NCI-H2029 (cell line): ENCODE data around the gene WNT1.

Experiments
- DNase-seq: peaks from one replicate; lab custom pipeline; 2025; lab: John Stamatoyannopoulos, UW

Gene WNT1

DNA sequence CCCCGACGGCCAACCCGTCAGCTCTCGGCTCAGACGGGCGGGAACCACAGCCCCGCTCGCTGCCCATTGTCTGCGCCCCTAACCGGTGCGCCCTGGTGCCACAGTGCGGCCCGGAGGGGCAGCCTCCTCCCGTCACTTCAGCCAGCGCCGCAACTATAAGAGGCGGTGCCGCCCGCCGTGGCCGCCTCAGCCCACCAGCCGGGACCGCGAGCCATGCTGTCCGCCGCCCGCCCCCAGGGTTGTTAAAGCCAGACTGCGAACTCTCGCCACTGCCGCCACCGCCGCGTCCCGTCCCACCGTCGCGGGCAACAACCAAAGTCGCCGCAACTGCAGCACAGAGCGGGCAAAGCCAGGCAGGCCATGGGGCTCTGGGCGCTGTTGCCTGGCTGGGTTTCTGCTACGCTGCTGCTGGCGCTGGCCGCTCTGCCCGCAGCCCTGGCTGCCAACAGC, at the start of gene WNT1:
TSS of gene WNT1 (plus strand) at position 32 of the 450 bp plus-strand sequence. CDS start at position 361, 329 bp downstream.
- no peak for DNase-seq

DNA sequence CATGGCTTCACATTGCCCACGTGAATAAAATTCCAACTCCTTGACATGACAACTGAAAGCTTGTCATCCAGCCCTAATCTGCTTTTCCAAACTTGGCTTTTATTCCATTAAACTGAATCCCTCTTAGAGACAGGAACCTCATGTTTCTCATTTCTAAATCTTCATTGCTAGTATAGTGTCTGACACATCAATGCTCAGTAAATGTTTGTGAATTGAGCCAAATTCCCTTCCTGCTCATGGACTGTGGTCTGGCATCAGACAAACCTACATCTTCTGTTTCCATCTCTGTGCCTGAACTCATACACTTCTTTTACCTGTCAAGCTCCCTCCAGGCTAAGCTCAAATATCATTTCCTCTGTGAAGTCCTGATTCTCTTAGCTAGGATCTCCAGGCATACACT, 48.6 kb upstream of the WNT1 start:
- DNase-seq: no peak

DNA sequence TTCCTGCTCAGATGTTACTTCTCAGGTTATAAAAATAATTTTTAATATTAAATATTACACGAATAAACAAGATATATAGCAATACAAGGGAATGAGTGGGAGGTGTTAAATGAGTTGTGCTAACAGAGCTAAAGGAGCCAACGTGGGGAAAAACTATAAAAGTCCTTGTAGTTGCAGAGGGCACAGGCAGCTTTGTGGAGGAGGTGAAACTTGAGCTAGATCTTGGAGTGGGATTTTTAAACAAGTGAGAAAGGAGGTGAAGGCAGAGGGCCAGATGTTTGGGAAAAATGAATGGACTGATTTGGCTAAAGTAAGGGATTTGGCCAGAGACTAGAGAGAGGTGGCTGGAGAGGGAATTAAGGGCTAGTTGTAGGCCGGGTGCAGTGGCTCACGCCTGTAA, 47.6 kb upstream of the WNT1 start:
- no peak for DNase-seq

DNA sequence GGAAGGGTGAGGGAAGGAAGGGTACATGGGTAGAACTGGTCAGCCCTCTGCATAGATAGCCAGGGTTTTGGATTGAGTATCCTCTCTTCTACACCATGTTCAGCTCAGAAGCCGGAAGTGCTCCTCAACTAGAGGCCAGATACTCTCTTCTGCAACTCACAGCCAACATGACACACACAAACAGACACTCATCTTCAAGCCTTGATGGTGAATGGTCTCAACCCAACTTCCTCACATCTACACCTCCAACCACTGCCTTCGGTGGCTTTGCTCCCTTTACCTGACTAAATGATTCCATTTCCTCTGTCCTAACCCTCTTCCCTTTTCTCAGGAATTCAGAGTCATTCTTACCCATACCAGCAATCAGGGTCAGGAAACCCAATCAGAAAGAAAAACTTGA, 45.2 kb upstream of the WNT1 start:
- no peak for DNase-seq

DNA sequence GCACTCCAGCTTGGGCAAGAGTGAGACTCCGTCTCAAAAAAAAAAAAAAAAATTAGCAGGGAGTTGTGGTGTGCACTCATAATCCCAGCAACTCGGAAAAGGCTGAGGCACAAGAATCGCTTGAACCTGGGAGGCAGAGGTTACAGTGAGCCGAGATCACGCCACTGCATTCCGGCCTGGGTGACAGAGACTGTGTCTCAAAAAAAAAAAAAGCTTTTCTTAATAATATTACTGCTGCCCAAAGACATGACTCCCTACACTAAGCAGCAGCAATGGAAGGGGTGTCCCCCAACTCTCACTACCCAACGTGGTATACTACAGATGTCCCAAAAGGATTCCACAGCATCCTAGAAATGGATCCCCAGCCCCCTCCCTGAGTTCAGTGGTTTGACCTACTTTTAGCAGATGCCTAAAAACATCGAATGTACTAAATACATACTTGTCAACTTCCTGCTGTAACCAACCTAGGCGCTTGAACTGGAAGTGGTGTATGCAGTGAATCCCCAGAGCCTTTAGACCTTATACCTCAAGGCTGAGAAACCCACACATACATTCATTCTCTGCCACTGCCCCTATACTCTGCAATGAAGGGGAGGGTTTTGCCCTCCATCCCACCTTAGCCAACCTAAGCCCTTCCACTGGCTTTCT, 44.3 kb upstream of the WNT1 start:
- no peak for DNase-seq

DNA sequence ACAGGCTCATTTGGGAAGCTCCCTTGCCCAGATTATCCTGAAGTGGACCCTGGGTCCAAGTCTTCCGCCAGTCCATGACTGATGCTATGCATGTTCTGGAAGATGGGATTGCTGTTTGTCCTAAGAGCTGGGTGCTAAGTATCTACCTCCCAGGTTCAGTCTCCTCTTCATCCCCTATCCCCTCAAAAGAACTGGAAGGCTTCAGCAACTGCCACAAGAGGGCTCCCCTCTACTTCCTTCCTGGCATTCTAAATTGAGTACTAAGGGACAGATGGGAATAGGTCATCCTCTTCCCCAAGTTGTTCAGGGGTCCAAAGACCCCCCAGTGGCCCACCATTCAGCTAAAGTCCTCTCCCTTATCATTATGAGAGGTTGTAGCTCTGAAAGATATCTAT, 43.8 kb upstream of the WNT1 start:
- DNase-seq: no peak

DNA sequence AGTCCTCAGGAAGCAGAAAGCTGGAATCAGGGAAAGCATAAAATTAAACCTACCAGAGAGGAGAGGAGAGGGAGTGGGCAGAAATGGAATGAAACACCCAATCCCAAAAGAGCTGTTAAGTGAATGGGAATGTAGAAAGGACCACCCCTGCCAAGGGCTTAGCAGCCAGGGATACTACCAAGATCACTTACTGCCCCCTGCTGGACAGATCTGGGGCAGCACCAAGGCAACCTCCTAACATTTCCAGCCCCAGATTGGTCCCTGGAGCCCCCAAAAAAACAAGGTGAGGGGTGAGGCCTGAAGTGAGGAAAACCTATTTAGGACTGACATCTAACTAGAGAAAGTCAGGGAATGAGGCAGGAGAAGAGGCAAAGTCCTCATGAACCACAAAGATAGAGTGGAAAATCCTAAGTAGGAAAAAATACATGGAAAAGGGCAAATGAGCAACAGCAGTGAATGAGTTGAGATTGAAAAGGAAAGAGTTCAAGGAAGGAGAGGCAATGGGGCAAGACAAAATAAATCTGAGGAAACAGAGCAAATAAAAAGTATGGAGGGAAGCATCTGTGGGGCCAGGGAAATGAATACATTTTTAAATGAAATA, 41.6 kb upstream of the WNT1 start:
- no peak for DNase-seq

DNA sequence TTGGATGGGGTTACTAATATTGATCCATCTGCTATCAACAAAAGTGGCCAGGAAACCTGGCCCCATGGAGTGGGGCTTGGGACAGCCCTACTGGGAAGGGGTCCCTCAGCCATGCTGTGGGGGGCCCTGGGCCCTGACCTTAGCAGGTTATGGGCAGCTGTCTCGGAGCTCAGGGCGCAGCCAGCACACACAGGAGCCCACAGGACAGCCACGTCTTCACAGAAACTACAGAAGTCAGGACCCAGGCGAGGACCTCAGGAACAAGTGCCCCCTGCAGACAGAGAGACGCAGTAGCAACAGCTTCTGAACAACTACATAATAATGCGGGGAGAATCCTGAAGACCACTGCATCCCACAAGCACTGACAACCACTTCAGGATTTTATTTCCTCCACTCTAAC, 41.0 kb upstream of the WNT1 start:
- DNase-seq: no peak

DNA sequence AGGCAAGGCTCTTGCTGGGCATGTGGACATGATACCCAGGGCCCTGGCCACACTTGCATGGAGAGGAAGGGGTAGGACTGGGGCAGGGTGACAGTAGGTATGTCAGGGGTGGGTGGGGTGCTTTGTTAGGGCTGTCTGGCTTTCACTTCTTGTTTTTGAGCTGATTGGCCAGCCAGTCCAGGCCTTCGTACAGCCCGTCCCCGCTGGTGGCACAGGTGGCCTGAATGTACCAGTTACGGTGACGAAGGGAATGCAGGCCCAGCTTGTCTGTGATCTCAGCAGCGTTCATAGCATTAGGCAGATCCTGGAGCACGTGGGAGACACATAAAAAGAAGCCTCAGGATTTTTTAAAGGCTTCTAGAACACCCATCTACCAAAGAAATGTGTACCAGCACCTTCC, 39.3 kb upstream of the WNT1 start:
- no peak for DNase-seq

DNA sequence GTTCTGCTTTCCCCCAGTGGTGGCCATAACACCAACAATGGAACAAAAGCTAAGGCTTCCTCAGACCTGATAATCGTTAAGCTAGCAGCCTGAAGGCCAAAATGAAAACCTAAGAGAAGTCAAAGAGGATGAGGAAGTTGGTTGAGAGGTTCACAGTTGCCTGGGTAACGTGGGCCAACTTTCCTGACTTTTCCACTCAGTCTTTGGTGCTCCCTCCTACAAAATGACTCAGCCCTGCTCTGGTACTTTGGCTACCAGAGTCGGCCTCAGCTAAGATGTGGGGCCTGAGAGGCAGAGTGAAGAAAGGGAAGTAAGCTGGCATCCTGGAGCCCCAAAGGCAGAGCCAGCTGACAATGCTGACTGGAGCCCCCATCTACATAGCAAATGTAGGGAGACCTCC, 37.9 kb upstream of the WNT1 start:
- DNase-seq: no peak

DNA sequence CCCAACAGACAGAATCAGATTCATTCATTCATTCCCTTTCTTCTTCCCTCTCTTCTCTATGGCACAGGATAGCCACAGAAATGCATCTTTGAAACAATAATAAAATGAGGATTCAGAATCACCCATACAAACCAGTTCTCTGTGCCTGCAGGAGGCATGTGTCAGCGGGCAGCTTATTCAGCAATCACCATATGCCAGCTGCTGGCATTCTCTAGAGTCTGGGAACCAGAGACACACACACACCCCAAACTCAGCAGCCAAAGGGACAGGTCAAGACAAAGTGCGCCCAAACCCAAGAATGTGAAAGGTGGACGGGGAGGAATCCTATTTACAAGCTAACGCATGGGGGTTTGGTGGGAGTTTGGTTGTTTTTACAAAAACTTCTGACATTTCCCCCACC, 34.9 kb upstream of the WNT1 start:
- DNase-seq: no peak

DNA sequence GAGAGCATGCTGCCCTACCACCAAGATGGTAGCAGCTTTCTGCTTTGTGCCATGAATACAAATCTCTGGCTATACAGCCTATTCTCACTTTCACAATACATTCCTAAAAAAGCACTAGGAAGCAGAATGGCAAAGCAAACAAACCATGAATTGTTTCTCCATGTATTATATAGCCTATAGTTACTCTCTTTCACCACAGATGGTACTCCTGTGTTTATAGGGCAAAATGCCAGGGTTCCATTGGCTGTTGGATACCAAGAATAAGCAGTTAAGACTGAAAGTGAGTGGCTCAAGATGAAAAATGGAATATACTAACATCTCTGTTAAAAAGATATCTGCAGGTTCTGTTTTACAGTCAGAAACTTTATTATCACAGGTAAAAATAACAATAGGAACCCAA, 31.9 kb upstream of the WNT1 start:
- peak; percentile 51 for DNase-seq

DNA sequence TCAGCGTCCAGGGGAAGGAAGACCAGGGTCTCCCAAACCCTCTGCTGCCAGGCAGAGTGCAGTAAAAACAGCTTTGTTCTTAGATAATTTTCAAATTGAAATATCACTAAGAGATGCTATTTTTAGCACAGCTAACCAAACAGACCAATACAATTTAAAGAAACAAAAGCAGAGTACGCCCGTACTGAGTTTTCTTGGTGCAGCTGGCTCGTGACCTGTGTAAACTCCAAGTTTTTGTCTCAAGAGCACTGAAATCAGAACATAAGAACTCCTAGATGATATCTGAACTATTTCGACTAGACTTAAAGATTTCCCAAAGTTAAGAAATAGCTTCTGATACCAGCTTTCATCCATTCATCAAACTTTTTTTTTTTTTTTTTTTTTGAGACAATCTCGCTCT, 31.2 kb upstream of the WNT1 start:
- DNase-seq: no peak

DNA sequence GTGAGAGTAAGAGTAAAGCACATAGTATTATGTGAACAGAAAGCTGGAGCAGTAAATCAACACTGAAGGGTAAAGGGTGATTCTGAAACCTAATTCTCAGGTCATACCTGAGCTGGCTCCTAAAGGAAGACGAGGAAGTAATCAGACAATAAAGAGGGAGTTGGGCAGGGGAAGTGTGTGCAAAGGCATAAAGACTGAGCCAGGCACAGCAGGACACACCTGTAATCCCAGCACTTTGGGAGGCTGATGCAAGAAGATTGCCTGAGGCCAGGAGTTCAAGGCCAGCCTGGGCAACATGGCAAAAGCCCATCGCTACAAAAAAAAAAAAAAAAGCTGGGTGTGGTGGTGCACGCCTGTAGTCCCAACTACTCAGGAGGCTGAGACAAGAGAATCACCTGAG, 30.4 kb upstream of the WNT1 start:
- no peak for DNase-seq

DNA sequence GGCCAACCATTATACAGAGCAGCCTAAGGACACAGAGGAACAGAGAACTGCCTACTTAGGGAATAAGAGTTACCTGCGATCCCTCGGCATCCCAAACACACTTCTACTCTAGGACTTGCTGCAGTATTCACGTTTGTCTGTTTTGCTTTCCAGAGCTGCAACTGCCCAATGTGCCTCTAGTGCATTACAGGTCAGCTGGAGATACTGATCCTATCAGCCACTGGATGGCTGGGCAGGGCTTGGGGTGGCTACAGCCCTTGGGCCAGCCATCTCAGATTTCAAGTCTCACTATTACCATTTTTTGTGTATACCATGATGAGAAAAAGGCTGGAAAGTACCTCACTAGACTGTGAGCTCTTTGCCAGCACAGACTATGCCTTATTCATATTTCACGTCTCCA, 25.4 kb upstream of the WNT1 start:
- DNase-seq: no peak

DNA sequence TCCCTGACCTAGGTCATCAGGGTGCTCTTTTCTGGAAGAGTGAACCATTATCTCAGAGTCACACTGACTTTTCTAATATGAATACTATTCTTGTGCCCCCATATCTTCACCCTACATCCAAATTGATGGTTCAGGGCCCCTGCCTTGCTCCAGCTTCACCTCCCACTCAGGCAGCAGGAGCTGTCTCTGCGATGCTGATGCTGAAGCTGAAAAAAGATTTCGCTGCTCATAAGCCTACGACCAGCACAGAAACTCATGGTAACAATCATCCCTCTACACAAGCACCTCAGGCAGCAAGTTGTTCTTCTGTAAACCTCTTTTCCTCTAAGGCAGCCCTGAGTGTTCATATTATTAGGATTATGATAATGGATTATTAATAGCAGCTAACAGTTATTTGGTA, 24.1 kb upstream of the WNT1 start:
- no peak for DNase-seq

DNA sequence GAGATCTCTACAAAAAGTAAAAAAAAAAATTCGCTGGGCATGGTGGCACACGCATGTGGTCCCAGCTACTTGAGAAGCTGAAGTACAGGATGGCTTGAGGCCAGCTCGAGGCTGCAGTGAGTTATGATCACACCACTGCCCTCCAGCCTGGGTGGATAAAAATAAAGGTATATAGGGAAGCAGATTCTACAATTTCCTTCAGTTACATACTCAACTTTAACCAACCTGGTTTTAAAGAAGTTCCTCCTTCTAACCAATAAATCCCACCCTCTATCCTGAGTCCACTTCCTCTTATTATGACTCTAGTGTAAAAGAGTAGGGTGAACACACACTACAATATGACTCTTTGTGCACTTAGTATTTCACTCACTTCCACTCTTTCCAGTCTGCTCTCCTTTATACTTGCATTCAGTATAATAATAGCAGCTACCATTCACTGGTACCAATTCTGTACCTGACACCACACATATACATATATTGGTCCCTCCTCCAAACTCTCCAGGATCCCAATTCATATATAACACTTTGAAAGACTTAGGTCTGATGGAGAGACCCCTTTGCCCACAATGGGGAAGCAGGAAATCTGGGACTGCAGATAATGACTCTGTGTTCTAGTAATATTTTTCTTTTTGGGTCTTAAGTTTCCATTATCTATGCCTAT, 23.2 kb upstream of the WNT1 start:
- no peak for DNase-seq

DNA sequence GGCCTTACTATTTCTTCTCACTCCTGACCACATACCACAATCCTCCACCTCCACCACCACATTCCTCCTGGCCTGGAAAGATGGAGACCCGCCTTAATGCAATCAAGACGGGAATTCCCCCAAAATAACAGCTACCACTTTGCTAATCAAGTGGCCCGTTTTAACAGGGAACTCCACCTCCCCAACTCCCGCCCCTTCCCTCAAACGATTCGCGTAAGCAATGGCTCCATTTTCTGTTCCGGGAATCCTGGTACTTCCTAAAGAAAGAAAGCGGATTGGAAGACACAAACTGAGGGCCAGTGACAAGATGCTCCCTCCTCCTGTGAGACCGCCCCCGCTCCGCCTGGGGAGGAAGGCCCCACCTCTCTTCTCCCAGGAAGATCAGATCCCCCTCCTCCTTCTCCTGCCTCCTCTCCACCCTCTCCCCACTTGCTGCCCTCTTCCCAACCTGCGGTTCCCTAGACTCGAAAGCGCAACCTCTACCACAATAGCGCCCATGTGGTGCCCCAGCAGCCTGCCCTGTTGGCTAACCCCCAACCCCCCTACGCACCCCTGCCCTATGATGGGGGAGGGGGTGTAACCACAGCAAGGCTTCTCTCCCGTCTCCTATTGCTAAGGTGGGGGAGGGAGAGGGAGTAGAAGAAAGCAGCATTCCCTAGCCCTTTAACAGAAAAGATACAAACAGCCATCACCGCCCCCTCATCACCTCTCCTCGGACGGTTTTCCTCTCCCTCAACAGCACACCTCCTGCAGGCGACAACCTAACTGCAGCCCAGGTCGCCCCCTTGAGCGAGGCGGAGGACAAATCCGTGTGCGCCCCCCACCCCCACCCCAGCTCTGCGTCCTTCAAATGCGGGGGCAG, 21.6 kb upstream of the WNT1 start:
- DNase-seq: peak; percentile 82

DNA sequence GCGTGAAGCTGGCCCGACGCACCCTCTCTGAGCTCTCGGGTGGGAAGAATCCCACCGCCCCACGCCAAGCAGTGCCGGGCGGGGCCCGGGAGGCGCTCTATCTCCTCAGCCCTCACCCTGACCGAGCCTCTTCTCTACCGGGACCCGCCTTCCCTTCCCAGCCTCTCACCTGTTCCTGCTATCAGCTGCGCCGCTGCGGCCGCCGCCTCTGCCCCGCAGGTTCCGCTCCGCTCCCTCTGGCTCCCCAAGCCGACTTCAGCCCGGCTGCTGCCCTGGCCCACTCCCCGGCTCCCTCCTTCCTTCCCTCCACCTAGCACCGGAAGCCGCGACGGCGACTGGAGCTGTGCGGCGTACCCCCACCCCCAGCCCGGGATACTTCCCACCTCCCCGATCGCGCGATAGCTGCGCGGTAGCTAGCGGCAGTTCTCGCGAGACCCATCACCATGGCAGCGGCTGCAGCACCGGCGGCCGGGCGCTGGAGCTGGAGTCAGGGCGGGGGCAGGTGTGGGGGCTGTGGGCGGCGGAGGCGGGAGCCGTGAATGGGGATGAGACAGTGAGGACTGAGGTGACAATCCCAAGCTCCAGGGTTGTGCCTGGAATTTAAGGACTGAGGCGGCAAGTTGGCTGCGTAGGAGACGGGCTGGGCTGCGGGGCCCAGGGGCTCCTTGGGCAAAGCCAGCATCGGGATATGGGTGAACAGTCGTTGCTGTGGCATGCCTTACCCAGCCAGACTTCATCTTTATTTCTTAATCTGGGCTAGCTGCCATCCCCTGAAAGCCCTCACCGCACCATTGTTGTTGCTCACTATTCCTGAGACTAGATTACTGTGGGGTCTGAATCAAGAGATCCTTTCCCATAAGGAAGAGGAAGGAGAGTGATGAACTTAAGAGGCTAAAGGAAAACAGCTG, 20.7 kb upstream of the WNT1 start, which contains the start of gene ARF3:
TSS of gene ARF3 (minus strand) at position 347 of the 908 bp plus-strand sequence. CDS start 16,392 bp downstream, outside the sequence.
- peak; percentile 95 for DNase-seq

DNA sequence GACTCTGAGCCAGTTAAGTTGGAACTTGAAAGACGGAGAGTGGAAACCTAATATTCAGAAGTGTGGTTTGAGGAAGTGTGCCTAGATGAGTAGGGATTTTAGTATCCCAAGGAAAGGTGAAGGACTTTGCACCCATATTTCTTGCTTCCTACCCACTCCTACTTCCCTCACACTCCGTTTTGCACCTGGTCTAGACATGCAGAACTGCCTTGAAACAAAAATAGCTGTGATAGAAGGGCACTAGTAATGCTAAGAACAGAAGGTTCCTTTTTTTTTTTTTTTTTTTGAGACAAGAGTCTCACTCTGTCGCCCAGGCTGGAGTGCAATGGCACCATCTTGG, 20.1 kb upstream of the WNT1 start:
- no peak for DNase-seq

DNA sequence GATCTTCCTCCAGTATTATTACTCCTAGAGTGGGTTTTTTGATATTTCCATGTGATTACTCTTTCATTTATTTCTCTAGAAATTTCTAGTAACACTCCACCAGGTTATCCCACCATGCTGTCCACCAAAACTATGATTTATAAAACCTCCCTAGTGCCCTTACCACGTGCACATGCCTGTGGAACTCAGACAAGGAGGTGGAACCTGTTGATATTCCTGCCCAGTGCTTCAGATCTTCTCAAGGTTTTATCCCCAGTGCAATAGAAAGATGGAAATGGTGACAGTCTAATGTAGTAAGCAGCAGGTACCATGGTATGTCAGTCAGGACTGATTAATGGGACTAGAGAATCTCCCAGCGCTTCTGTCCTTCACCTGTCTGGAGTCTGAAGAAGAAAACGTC, 17.3 kb upstream of the WNT1 start:
- no peak for DNase-seq

DNA sequence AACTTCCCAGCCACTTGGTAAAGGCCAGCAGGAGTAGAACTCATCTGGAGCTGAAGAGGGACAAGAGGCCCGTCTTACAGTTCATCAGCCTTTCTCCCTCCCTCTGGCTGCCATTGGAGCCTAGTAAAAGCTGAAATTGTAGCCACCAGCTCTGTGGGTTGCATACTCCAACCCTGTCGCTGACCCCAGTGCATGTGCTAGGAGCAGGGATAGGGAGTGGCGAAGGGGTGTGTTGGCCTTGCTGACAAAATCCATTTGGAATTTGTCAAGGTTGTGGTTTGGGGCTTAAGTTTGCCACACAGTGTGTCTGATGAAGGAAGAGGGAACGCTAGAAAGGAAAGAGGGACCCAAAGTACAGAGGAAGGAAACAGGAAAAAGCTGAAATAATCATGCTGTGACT, 16.8 kb upstream of the WNT1 start:
- no peak for DNase-seq
